ENCODE measurements around the gene TNRC6A.
"Not testable (repeated sequence)": the region's sequence is repeated elsewhere in the genome, so short reads cannot be mapped to it uniquely, and the experiment has no call there.

The TNRC6A gene

GRCh38 chr16:24749310-24749709, 19.9 kb downstream of the TNRC6A start:
- Histone ChIP-seq H3K4me1 (ENCODE audit: low read length) (no peaks in the 10 kb centered on the region), H3K4me3 (ENCODE audit: low read length) (no peak overlapping the region), H2AFZ (ENCODE audit: low read depth, low read length) (no peak overlapping the region), H3K27ac (ENCODE audit: low read length) (no peak overlapping the region), H3K4me2 (ENCODE audit: low read length) (no peak overlapping the region), H4K20me1 (ENCODE audit: insufficient read depth, low read length) (peaks cover 92% of the 10 kb centered on the region), H3K27me3 (ENCODE audit: low read depth, low read length) (no peaks in the 10 kb centered on the region), H3K9ac (ENCODE audit: low read length) (no peak overlapping the region), H3K79me2 (ENCODE audit: low read length) (peaks cover 84% of the 10 kb centered on the region), H3K36me3 (replicated peaks; ENCODE audit: low read depth, low read length) (peaks cover 14% of the 10 kb centered on the region), H3K9me3 (ENCODE audit: insufficient read depth, low read length) (no peaks in the 10 kb centered on the region)
- TF ChIP-seq EZH2phosphoT487 (IDR thresholded peaks at IDR 0.05; ENCODE audit: low read depth) (no peak), CTCF (IDR thresholded peaks at IDR 0.05; ENCODE audit: low read depth, low read length) (no peak)

- not testable (repeated sequence) for H3K9ac ChIP-seq (ENCODE audit: low read length); H3K27ac ChIP-seq (ENCODE audit: low read length); H3K4me3 ChIP-seq (ENCODE audit: low read length); H3K4me2 ChIP-seq (ENCODE audit: low read length); H2AFZ ChIP-seq (ENCODE audit: low read depth, low read length); H3K27me3 ChIP-seq (ENCODE audit: low read depth, low read length); H3K9me3 ChIP-seq (ENCODE audit: insufficient read depth, low read length); H3K4me1 ChIP-seq (ENCODE audit: low read length)
- peaks cover 14% of the 10 kb centered on the region for H3K36me3 ChIP-seq (replicated peaks; ENCODE audit: low read depth, low read length)
- H4K20me1 ChIP-seq (ENCODE audit: insufficient read depth, low read length), result peaks cover 92% of the 10 kb centered on the region
- H3K79me2 ChIP-seq (ENCODE audit: low read length), result peaks cover 84% of the 10 kb centered on the region
Measured at GRCh38 chr16:24749872-24750271, 20.4 kb downstream of the TNRC6A start.

GRCh38 chr16:24753000-24753399, 23.5 kb downstream of the TNRC6A start:
- Histone ChIP-seq H2AFZ (ENCODE audit: low read depth, low read length) (no peak overlapping the region), H3K79me2 (ENCODE audit: low read length) (peaks cover 76% of the 10 kb centered on the region), H3K4me2 (ENCODE audit: low read length) (no peak overlapping the region), H3K27me3 (ENCODE audit: low read depth, low read length) (no peaks in the 10 kb centered on the region), H3K4me3 (ENCODE audit: low read length) (no peak overlapping the region), H4K20me1 (ENCODE audit: insufficient read depth, low read length) (peaks cover 79% of the 10 kb centered on the region), H3K36me3 (replicated peaks; ENCODE audit: low read depth, low read length) (no peaks in the 10 kb centered on the region), H3K27ac (ENCODE audit: low read length) (no peak overlapping the region), H3K4me1 (ENCODE audit: low read length) (no peaks in the 10 kb centered on the region), H3K9me3 (ENCODE audit: insufficient read depth, low read length) (no peaks in the 10 kb centered on the region), H3K9ac (ENCODE audit: low read length) (no peak overlapping the region)
- TF ChIP-seq EZH2phosphoT487 (IDR thresholded peaks at IDR 0.05; ENCODE audit: low read depth) (no peak), CTCF (IDR thresholded peaks at IDR 0.05; ENCODE audit: low read depth, low read length) (no peak)

GRCh38 chr16:24753437-24753836, 24.0 kb downstream of the TNRC6A start:
- Histone ChIP-seq H2AFZ (ENCODE audit: low read depth, low read length) (no peak overlapping the region), H3K9ac (ENCODE audit: low read length) (no peak overlapping the region), H3K79me2 (ENCODE audit: low read length) (peaks cover 71% of the 10 kb centered on the region), H3K4me3 (ENCODE audit: low read length) (no peak overlapping the region), H3K36me3 (replicated peaks; ENCODE audit: low read depth, low read length) (no peaks in the 10 kb centered on the region), H3K4me1 (ENCODE audit: low read length) (no peaks in the 10 kb centered on the region), H3K27ac (ENCODE audit: low read length) (no peak overlapping the region), H4K20me1 (ENCODE audit: insufficient read depth, low read length) (peaks cover 74% of the 10 kb centered on the region), H3K9me3 (ENCODE audit: insufficient read depth, low read length) (no peaks in the 10 kb centered on the region), H3K27me3 (ENCODE audit: low read depth, low read length) (no peaks in the 10 kb centered on the region), H3K4me2 (ENCODE audit: low read length) (no peak overlapping the region)
- TF ChIP-seq EZH2phosphoT487 (IDR thresholded peaks at IDR 0.05; ENCODE audit: low read depth) (no peak), CTCF (IDR thresholded peaks at IDR 0.05; ENCODE audit: low read depth, low read length) (no peak)

GRCh38 chr16:24754543-24754942, 25.1 kb downstream of the TNRC6A start:
- Histone ChIP-seq H4K20me1 (ENCODE audit: insufficient read depth, low read length) (peaks cover 70% of the 10 kb centered on the region), H3K4me1 (ENCODE audit: low read length) (no peaks in the 10 kb centered on the region)

More at GRCh38 chr16:24754543-24754942, 25.1 kb downstream of the TNRC6A start:
- Histone ChIP-seq H2AFZ (ENCODE audit: low read depth, low read length) (no peak overlapping the region), H3K79me2 (ENCODE audit: low read length) (peaks cover 67% of the 10 kb centered on the region), H3K4me2 (ENCODE audit: low read length) (no peak overlapping the region), H3K27ac (ENCODE audit: low read length) (no peak overlapping the region), H3K36me3 (replicated peaks; ENCODE audit: low read depth, low read length) (no peaks in the 10 kb centered on the region), H3K4me3 (ENCODE audit: low read length) (no peak overlapping the region), H3K9me3 (ENCODE audit: insufficient read depth, low read length) (no peaks in the 10 kb centered on the region), H3K9ac (ENCODE audit: low read length) (no peak overlapping the region), H3K27me3 (ENCODE audit: low read depth, low read length) (no peaks in the 10 kb centered on the region)
- TF ChIP-seq CTCF (IDR thresholded peaks at IDR 0.05; ENCODE audit: low read depth, low read length), result no peak
- TF ChIP-seq EZH2phosphoT487 (IDR thresholded peaks at IDR 0.05; ENCODE audit: low read depth), result no peak
